NCI-H1092 treated with DMSO at 0.1 percent for 48 hours (cell line): ENCODE results near the gene MAD1L1.
"Not testable (repeated sequence)": the region's sequence is repeated elsewhere in the genome, so short reads cannot be mapped to it uniquely, and the experiment has no call there.

Source experiments
- DNase-seq: peaks from one replicate; lab custom pipeline; 2025; lab: John Stamatoyannopoulos, UW

The MAD1L1 gene

DNA sequence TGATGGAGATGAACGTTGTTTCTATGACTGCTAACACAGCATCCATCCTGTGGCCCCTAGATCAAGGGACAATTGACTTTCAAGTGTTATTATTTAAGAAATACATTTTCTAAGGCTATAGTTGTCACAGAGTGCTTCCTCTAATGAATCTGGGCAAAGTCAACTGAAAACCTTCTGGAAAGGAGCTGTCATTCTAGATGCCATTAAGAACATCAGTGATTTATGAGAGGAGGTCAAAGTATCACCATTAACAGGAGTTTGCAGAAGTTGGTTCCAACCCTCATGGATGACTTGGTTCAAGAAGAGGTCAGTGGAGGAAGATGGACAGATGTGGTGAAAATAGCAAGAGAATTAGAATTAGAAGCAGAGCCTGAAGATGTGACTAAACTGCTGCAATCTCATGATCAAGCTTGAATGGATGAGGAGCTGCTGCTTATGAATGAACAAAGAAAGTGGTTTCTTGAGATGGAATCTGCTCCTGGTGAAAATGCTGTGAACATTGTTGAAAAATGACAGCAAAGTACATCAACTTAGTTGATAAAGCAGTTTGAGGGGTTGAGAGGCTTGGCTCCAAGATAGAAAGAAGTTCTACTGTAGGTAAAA, 400.7 kb downstream of the MAD1L1 start:
- DNase-seq: not testable (repeated sequence)

DNA sequence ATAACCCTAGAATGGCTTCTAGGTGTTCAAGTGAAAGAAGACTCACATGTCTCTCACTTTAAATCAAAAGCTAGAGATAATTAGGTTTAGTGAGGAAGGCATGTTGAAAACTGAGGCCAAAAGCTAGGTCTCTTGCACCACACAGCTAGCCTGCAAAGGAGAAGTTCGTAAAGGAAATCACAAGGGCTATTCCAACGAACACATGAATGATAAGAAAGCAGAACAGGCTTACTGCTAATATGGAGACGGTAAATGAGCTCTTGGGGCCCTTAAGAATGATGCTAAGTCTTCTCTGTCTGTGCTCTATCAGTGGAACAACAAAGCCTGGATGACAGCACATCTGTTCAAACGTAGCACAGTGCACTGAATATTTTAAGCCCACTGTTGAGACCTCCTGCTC, 401.3 kb downstream of the MAD1L1 start:
- not testable (repeated sequence) for DNase-seq

DNA sequence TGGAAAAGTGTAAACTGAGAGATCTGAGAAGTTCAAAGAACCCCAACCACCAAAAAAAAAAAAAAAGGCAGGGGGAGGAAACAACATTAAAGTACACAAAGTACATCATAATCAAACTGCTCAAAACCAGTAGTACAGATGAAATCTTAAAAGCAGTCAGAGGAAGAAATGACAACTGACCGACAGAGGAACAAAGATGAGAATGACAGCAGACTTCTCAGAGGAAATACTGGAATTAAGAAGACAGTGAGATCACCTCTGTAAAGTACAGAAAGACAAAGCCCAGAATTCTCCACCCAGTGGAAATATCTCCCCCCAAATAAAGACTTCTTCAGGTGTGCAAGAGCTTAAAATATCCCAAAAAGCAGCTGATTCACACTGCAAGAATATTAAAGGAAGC, 403.1 kb downstream of the MAD1L1 start:
- DNase-seq: not testable (repeated sequence)

DNA sequence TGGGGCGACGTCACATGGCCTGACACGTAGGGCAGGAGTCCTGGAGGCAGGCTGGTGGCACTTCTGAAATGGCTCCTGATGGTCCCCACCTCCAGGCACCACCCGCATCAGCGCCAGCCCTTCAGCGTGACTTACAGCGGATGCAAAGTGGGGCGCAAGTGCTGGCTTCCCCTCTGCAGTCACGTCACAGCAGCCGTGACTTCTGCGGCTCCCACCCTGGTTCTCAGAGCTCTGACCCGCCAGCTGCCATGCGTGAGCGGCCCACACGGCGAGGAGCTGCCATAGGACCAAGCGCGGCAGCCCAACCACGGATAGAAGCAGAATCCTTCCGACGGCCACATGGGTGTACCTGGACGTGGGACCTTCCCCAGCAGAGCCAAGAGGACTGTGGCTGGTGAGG, 403.6 kb downstream of the MAD1L1 start:
- DNase-seq: no peak

DNA sequence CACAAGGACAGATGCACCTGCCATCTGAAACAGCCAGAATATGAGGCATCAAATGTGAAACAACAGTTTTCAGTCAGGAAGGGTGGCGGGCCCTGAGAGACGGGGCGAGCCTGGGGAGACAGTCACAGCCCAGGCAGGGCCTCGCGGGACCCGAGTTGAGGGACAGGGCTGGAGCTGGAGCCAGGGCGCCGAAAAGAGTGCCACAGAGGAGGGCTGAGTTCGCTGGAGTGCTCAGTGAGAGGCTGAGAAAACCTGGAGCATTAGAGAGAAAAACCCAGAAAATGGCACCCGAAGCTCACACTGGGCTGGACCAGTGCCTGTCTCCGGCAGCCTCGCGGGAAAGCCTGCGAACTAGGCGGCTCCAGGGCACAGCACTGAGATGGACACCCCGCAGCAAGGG, 404.6 kb downstream of the MAD1L1 start:
- DNase-seq: not testable (repeated sequence)

DNA sequence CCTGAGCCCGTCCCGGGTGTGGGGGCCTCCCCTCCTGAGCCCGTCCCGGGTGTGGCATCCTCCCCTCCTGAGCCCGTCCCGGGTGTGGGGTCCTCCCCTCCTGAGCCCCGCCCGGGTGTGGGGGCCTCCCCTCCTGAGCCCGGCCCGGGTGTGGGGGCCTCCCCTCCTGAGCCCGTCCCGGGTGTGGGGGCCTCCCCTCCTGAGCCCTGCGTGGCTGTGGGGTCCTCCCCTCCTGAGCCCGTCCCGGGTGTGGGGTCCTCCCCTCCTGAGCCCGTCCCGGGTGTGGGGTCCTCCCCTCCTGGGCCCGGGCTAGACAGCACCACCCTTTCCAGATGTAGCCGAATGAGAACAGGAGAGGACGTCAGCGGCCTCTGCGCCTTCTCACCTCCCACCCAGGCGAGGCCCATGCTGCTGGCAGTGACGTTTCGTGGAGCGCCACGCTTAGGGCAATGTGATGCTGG, 405.2 kb downstream of the MAD1L1 start:
- DNase-seq: not testable (repeated sequence)

DNA sequence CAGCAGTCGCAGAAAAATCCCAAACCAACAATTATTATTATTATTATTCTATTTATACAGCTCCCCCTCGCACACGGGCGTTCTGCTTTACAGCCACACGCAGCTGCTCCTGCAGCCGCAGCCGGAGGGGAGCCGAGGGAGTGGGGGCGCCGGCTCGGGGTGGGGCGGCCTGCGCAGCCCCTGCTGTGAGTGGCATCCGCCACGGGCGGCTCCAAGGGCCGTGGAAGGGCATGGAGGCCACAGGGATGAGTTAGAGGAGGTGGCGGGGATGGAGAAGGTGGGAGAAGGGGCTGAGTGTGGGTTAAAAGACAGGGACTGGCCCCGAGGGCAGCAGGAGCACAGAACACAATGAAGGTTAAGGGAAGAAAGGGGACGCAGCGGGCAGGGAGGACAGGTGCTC, 405.8 kb downstream of the MAD1L1 start:
- DNase-seq: not testable (repeated sequence)

DNA sequence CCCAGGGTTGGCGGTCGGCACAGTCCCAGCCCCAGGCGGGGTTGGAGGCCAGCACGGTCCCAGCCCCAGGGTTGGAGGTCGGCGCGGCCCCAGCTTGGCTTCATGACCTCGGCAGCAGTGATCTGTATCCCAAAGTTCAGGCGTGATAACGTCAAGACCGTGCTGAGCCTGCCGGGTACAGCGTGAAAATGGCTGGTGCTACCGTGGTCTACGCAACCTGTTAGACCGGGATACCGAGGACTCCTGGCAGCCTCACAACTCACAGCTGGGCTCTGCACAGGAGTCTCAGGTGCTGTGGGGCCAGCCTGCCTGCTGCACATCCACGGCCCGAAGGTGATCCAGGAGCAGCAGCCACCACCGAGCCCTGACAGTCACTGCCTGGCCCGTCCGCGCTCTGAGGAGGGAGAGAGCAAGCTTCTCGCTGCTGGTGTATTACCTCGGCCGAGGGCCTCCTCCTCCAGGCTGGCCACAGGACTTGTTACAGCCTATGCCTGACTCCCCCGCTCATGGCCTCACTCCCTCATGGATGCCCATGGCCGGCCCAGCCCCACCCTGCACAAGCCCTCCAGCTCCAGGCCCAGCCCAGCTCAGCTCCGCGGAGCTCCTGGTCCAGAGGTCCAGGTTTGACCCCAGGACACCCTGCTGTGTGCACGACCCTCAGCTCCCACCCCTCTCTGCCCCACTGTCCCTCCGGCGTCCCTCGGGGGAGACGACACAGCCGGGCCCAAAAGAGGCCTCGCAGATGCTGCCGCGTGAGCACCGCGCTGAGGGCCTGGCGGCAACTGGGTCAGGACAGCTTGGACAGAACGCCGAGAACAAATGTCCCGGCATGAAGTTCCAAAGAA, 406.6 kb downstream of the MAD1L1 start:
- no peak for DNase-seq

DNA sequence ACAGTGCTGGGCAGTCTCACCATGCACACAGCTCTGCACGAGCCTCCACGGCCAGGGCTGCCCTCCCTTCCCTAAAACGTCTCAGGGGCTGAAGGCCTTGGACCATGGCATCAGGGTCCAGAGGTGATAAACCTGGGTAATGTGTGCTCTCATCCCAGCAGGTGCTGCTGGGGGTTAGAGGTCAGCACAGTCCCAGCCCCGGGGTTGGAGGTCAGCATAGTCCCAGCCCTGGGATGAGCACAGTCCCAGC, 407.2 kb downstream of the MAD1L1 start:
- not testable (repeated sequence) for DNase-seq

DNA sequence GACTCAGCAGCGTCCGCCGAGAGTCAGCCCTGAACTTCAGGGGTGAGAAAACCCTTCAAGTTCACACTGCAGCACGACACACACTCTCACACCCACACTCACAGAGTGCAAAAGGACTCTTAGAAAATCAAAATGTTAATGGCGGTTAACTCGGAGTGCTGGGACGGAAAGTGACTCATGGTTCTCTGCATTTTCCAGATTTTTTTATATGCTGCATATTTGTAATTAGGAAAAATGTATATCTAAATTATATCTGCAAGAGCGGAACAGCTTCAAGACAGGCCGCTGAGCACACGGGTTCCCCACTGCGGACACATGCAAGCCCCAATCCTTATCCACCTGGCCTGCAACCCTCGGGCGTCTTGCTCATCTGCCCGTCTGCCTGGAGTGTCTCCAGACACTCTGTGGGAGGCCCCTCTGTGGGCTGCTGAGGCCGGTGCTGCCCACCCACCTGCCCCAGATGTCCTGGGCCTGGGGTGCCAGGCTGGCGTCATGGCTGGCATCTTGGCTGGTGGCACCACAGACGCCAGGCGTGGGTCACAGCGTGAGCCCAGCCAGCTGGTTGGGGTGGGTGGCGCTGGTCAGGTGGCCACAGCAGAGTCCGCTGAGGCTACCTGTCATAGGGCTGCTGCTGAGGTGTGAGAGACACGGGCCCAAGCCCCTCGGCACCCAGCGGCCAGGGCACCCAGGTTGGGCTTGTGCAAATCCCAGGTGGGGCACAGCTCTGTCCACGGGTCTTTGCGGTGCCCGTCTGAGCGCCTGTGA, 407.7 kb downstream of the MAD1L1 start:
- DNase-seq: not testable (repeated sequence)

DNA sequence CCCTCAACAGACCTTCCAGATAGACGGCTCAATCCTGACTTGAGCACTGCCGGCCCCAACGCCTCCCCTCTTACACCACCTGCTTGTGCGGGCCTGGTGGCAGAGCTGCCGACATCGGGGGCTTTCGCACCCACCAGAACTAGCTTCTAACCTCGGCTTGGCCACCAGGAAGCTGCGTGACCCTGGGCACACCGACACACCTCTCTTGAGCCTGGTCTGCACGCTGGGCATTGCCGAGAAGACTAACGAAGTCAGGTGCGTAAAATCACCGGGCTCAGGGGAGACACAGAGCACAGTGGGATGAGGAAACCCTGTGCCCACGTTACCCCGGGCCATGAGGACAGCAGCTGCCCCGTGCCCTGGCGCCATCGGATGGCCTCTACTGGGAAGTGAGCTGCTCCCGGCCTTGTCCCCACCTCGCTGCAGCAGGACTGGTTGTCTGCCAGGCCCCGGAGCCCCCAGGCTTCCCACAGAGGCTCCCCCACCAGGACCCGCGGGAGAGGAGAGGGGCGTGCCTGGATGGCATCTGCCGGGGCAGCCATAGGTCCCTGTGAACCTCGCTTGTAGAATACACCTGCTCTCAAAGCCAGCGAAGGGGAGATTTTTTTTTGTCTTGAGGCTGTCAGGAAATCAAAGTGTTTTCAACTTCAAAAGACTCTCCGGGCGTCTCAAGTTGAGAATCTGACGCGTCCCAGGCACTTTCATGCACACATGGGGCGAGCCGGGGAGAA, 408.4 kb downstream of the MAD1L1 start:
- DNase-seq: not testable (repeated sequence)

DNA sequence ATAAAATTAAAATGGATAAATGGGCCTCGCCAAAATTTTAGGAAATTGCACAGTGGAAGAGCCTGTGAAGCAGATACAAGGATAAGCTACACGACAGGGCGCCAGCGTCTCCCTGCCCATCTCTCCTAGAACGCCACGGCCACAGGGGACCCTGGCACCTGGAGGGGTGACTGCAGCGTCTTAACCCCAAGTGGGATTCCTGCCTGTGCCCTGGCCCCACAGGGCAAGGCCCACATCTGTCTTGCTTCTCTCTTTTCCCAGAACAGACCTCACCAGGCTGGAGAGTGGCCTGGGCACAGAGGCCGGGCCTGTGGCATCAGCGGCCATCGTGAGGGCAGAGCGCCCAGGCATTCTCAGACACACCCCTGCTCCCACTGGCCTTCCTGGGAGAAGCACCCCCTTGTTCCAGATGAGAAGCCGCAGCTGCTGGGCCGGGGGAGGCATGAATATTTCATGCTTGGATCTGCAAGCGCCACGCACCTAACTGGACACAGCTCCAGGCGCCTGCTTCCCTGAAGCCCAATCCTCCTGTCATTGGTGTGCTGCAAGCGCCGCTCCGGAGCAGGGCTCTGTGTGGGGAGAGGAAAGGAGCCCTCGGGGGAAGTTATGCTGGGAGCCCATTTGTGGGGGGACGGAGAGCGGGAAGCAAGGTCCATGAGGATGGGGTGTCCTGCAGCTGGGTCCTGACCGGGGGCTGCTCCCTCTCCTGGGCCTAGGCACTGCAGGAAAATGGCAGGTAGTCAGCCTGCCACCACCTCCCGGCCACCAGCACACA, 409.2 kb downstream of the MAD1L1 start:
- no peak for DNase-seq

DNA sequence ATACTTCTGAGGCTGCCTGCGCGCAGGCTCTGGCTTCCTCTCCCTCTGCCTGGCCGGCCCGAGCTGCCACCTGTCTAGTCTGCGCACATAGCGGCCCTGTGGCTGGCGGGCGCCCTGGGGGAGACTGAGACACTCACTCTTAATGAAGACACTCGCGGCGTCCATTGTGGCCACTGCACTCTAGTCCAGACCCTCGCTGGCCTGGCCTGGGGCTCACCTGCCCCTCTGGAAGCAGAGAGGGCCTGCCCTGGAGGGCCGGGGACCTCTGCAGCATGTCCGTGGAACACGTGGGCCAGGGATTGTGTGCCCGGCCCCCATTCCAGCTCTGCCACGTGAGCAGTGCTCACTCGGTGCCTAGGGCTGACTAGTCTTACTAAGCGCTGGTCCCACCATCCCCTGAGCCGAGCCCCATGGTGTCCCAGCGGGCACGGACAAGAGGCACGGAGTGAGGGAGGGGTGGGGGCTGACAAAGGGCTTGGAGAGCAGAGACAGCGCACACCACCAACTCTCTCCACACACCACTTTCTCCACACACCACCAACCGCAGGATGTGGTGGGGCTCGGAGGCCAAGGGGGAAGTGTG, 413.4 kb downstream of the MAD1L1 start:
- no peak for DNase-seq

DNA sequence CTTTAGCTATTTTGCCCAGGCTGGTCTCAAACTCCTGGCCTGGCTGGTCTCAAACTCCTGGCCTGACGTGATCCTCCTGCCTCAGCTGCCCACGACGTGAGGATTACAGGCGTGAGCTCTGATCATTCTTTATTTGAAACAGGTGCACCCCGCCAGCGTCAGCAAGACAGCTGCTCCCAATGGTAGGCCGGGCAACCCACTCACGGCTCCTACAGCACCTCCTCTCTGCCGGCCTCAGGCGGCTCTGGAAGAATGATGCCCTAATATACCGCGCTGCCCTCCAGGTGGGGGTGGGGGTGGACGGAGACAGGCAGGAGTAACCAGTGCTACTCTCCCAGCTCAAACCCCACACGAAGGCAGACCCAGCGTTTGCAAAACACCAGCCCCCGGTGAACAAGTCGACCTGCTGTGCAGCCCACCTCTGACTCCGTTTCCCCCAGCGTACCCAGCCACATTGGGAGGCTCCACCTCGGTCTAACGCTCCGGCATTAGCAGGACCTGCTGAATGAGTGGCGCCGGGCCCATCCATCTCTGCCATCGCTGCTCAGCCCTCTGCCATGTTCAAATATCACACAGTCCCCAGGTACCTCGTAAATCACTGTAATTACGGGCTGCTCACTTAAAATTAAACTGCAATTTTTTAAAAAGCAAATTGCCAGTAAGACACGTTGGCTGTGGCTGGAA, 414.0 kb downstream of the MAD1L1 start:
- no peak for DNase-seq

DNA sequence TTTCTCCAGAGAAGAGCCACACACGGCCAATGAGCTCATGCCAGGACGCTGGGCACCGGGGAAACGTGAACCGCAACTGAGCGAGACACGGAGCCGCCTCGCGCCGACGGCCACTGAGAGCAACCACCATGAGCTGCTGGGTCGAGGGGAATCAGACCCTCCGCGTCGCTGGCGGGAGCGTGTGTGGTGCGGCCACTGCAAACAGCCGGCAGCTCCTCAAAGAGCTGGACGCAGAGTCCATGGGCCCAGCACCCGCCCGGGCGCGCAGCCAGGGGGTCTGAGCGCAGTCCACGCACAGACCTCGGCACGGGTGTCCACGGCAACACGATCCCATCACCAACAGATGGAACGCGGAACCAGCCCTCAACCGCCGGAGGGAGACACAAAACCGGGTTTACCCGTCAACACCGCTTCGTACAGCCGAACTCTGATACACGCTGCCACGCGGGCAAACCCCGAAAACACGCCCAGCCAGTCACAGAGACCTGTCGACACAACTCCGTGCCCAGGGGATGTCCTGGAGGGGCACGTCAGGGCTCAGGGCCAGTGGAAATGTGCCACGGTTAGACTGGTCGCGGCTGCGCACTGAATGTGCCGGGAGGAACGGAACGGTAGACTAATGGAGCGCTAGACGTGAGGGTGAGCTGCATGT, 415.6 kb downstream of the MAD1L1 start:
- DNase-seq: peak; percentile 19

DNA sequence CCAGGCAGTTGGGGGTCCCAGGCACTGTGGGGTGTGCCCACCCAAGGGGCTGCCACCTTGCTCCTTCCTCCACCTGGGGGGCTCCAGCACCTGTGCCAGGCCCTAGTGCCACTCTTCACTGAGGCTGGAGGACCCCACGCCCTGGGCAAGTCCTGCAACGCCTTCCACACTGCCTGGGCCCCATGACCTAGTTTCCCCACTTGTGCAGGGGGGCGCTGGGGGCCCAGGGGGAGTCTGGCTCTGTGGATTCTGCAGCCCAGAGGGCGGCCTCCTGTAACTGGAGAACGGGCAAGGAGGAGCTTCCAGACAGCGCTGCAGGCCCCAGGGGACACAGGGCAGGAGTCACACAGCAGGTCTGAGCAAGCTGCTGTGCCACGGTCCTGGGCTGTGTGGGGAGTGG, 416.3 kb downstream of the MAD1L1 start:
- not testable (repeated sequence) for DNase-seq

DNA sequence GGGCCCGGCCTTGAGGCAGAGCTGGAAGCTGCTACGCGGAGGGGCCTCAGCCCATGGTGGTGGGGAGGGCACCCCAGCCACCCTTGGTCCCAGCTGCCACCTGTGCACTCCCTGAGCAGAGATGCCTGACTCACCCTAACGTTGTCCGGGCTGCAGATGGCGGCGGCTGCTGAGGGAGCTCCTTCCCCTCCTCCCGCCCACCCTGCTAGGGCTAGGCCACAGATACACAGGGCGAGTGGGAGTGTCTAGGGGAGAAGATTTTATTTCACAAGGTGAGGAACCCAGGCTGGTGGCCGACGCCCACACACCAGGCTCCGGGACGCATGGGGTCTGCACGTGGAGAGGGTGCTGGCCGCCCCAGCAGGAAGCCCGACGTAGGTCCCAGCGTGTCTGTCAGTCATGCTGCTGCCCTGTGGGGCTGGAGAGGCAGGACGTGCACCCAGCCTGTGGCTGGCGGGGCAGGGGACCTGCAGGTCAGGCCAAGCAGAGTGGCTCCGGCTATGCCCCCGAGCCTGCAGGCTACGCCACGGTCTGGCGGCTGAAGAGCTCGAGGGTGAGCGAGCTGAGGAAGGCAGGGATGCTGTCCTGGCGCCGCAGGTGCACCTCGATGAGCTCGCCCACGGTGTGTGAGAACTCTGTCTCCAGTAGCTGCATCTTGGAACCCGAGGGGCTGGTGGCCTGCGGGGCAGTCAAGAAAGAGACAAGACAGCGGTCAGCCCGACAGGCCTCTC, 417.0 kb downstream of the MAD1L1 start:
- DNase-seq: not testable (repeated sequence)

DNA sequence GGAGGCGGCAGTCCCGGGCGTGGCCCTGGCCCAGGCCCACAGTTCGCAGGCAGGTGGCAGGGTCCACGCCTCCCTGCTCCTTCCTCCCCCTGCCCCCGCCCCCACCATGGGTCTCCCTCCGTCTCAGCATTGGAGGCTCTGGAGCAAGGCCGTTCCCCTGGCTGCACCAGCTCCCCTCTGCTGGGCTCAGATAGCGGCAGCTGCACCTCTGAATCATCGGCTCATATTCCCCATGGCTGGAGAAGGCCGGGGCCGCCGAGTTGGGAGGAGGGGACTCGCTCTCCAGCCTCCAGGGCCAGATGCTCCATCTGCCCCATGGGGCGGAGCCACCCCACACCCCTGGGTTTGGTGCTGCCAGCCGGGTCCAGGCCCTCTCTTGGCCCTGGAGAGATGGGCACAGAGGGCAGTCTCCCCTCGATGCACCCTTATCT, 417.7 kb downstream of the MAD1L1 start:
- DNase-seq: no peak

DNA sequence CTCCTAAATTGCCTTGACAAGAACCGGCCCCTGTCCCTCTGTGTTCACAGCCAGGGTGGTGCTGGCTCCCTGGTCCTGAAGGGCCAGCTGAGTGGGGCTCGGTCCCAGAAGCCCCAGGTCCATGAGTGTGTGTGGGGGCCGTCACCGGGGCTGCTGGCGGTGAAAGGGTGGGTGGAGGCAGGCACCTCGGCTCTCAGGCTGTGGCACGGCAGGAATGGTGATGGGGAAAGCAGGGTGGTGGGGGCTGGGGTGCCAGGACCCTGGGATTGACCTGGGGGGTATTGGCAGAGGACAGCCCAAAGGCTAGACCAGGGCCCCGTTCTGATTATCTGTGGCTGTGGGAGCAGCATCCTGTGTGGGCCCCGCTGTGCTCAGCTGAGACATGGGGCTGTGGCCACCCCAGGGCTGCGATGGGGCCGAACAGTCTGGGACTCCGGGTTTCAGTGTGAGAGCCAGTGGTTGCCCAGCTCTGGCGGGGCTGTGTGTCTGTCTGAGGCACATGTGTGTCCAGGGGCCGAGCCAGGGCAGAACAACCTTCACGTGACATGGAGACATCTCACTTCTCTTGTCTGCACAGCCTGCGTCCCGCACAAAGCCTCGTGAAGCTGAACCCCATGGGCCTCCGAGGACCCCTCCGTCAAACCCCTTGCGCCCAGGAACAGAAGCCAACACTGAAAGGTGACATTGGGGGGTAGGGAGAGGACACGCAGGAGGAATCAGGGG, 418.5 kb downstream of the MAD1L1 start:
- no peak for DNase-seq
